ENCODE data around the gene CCDC141.
"Not testable (repeated sequence)": the region's sequence is repeated elsewhere in the genome, so short reads cannot be mapped to it uniquely, and the experiment has no call there.

Gene CCDC141

DNA sequence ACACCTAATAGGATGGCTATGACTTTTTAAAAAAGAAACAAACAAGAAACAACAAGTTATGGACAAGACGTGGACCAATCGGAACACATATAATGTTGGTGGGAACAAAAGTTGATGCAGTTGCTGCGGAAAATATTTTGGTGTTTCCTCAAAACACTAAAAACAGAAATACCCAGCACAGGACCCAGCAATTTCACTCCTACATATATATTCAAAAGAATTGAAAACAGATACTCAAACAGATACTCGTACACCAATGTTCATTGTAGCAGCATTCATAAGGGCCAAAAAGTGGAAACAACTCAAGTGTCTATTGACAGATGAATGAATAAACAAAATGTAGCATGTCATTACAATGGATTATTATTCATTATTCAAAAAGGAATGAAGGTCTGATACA, 12.1 kb downstream of the CCDC141 start:
- in situ Hi-C loops (cut with HindIII; ENCODE audit: low sequenced_read_pairs): no loop called here

DNA sequence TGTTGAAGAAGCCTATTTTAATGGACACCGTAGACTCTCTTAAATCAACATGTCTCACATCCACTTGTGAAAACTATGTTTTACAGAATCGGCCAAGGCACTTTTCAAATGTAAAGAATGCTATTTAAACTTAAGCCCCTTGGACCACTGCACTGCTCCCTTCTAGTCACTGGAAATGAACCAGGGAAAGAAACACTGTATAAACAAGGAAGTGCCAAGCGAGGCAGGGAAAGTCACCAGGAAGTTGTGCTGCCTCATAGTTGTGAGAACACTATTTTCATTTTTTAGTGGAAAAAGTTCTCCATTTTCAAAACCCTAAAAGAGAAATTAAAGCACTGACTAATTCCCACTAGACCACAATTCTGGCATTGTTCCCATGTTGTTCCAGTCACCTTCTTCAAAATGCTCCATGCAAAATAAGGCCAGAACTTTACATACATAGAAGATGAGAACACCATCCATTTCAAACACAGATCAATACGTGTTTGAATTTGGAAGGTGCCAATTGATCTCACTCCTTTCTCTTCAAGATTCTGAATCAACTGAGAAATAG, 13.5 kb downstream of the CCDC141 start:
- in situ Hi-C loops (cut with HindIII; ENCODE audit: low sequenced_read_pairs): no loop called here

DNA sequence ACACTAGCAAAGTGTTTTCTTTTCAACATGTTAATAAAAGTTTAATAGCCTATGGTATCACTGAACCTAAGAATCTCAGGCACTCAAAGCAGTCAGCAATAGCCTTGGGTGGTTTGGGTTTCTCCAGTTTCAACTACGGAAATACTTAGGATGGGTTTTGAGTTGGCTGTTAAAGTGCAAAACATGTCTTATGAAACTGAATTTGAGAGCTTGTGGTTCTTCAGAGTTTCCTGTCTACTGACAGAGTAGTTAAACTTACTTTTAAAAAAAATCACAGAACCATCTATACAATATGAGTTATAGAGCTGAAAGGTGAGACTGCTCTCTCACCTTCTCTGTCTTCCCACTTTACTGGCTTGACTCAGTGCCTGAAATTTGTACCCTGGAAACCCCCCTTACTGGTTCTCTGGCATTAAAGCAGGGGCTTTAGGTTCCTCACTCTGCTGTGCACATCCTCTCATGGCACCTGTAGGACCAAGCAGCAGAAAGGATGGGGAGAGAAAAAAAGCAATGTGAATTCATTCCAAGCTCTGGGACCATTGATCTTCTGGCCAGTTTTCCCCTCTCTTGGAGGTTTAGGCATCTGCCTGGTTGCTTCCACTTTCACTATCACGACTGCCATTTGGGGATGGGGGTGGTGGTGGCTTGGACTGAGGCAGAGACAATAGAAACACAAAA, 18.1 kb downstream of the CCDC141 start:
- in situ Hi-C loops (cut with HindIII; ENCODE audit: low sequenced_read_pairs): no loop called here

DNA sequence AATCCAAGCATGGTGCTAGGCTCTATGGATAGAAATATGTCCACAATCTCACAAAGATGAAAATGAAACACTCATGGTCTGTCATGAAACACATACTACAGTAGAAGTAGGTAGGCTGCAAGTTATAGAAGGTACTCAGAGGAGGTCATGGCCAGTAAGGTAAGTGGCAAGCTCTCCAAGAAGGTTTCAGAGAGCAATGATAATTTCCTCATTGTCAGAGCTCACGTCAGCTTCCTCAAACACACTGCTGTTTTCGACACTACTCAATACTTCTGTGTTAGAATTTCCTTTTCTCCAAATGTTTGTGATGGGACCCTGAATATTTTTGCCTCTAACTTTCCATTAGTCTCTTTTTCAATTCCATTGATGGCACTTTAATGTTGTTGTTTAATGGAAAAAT, 25.5 kb downstream of the CCDC141 start:
- in situ Hi-C loops (cut with HindIII; ENCODE audit: low sequenced_read_pairs): no loop called here

DNA sequence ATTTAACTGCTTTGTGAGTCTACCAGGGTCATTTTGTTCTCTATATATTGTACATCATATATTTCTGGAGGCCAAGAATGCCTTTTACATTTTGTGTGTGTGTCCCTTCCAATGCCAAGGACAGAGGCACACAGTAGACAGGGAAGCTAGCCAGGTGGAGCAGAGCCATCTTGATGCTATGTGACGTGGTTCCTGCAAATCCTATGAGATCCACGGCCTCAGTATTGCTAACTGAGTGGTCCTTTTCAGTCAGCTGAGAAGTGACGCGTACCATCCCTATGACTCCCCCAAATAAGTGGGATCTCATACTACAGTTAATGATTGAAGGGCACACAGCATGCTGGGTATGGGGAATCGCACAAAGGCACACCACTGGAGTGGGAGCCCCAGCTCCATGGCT, 27.3 kb downstream of the CCDC141 start:
- in situ Hi-C loops (cut with HindIII; ENCODE audit: low sequenced_read_pairs): no loop called here

DNA sequence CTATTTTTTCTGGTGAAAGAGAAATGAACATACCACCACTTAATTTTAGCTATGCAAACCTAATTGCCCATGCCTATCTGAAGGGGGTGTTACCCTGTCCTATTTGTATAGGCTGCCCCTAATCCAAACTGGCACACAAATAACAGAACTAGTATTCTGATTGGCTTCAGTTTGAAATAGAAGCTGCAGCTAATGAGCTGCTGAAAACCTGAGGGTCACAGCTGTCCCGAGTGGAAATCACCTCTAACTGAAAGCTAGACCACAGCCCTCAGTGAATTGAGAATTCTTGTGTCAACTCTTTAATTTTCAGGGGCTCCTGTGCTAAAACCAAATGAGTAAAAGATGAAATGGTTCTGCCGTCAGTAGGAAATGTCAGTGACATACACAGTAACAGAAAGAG, 28.7 kb downstream of the CCDC141 start:
- in situ Hi-C loops (cut with HindIII; ENCODE audit: low sequenced_read_pairs): no loop called here

DNA sequence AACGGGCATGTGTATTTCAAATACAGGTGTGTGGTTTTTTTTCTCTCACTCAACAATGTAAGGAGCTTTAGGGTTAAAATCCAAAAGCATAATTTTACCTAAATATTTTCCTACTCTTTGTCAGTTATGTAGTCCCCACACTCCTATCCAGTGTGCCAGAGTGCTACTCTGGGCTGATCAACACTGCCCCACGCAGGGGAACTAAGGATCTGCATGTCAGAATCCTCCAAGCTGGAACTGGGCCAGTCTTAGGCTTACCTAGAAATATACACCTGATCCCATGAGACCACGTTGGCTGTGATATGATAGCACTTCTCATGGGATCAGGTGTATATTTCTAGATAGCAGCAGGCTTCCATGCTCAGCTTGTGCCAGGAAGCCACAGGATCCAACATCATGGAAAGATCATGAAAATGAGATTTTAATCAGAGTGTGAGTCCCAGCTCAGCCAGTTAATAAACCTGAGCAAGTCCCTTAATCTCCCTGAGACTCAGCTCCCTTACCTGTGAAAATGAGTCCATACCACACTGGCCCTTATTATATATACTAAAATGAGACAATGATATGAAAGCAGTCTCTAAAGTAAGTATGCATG, 29.7 kb downstream of the CCDC141 start:
- in situ Hi-C loops (cut with HindIII; ENCODE audit: low sequenced_read_pairs): no loop called here

DNA sequence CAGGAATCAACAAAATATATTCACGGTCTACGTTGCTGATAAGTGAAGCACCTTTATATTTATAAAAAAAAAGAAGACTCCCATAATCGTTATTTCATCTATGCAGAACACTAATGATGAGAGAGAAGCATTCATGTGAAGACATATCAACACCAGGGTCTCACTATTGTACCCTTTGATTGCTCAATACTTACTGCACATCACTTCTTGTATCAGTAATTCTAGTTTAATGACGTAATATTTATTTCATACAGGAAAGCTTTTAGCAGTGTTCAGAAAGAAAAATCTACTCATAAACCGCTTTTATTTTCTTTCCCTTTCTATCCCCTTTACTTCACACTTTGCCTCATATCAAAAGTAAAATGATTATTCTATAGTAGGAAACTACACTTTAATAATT, 30.7 kb downstream of the CCDC141 start:
- in situ Hi-C loops (cut with HindIII; ENCODE audit: low sequenced_read_pairs): no loop called here

DNA sequence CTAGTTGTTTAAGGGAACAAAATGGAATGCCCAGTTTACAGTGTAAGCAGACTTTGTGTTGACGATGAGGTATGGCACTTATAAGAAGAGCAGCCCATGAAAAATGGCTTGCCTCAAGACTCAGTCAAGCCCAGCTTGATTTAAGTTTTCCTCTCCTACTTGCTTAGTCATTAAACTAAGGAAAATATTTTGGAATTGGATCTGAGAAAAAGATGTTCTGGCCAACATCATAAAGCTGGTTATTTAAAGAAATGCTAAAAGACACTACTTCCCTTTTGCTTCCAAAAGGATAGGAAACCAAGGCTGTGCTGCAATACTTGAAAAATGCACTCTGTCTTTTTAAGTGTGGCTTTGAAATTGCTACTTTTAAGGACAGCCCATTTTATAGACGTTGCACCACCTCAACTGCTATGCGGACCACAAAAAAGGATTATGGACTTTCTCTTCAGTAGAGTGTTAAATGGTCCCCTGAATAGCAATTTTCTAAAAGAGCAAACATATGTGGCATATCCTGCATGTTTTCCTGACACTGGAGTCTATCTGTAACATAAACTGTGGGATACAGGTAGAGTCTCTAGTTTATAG, 32.1 kb downstream of the CCDC141 start:
- in situ Hi-C loops (cut with HindIII; ENCODE audit: low sequenced_read_pairs): no loop called here

DNA sequence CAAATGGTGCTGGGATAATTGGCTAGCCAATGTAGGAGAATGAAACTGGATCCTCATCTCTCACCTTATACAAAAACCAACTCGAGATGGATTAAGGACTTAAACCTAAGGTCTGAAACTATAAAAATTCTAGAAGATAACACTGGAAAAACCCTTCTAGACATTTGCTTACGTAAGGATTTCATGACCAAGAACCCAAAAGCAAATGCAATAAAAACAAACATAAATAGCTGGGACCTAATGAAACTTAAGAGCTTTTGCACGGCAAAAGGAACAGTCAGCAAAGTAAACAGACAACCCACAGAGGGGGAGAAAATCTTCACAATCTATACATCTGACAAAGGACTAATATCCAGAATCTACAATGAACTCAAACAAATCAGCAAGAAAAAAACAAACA, 35.7 kb downstream of the CCDC141 start:
- in situ Hi-C loops (cut with HindIII; ENCODE audit: low sequenced_read_pairs): not testable (repeated sequence)

DNA sequence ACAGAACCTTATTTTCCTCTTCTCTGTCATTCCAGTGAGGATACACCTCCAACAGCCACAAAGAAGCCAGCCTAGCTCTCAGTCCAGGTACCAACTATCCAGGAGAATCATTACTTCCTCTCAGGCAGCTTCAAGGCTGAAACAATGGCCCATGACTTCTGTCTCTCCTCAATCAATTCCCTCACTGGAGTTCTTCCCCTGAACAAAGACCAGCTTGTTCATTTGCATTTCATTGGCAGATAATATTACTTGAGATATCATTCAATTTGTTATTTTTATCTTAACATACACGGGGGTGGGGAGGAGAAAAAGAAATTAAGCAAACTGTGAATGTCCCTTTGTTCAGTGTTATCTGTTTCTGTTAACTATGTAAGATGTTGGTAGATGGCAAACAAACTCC, 44.0 kb downstream of the CCDC141 start:
- in situ Hi-C loops (cut with HindIII; ENCODE audit: low sequenced_read_pairs): no loop called here

DNA sequence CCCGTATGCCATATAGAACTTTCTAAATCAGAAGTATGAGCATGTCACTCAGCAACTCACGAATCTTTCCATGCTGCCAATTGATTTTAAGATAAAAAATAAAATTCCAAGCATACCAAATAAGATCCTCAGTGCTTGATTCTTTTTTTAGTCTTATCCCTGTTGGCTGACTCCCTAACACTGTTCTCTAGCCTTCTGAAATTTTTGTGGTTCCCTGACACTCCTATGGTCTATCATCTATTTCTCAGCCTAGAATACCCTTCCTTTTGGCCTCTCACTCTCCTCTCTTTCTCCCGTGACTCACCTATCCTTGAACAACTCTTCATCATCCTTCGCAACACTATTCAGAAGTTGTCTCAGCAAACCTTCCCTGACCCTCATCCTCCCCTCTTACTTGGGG, 50.5 kb downstream of the CCDC141 start:
- in situ Hi-C loops (cut with HindIII; ENCODE audit: low sequenced_read_pairs): no loop called here

DNA sequence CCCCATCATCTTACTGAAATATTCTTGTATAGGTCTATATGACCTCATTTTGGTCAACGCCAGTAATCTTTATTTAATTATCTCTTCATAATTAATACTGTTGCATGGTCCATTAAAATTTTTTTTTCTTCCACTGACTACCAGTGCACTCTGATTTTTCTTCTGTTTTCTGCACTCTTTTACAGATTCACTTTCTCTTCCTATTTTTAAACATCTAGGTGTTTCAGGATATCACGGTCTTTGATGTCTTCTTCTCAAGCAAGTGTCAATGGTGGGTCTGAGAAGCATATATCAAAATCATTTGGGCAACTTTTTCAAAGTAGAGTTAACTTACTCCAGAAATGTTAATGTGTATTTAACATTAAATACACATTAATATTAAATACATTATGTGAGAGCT, 51.4 kb downstream of the CCDC141 start:
- in situ Hi-C loops (cut with HindIII; ENCODE audit: low sequenced_read_pairs): no loop called here

DNA sequence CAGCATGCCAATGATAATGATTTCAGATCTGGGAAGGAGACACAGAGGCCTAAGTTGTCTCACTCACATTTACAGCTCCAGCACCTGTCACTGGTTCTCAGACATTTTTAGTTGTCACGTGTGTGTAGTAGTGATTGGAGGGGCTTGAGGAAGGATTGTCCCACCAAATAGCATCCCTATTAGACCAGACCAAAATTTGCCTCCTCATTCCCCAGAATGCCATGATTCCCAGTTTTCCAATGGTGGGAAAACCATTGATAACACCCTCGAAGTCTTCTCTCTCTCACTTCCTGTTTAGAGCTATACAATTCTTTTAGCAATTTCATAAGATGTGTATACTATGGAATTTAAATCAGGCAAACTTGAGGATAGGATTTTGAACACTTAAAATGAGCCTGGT, 52.5 kb downstream of the CCDC141 start:
- in situ Hi-C loops (cut with HindIII; ENCODE audit: low sequenced_read_pairs): no loop called here

DNA sequence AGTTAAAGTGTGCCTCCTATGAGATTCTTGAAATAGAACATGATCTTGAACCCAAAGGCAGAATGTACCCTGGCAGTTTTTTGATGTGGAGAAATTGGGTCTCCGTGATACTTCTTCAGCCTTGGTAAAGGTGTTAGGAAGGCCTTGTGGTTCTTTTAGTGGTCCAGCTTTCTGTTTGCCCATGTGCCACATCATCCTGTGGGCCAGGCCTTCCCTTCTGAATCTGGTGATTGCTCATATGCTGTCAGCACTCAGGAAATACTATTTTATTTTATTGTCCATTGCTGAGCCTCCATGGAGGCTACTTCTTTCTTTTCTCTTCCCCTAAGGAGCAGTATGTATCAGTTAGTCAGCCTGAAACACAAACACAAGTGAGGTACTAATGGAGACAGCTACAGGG, 52.9 kb downstream of the CCDC141 start:
- in situ Hi-C loops (cut with HindIII; ENCODE audit: low sequenced_read_pairs): no loop called here

DNA sequence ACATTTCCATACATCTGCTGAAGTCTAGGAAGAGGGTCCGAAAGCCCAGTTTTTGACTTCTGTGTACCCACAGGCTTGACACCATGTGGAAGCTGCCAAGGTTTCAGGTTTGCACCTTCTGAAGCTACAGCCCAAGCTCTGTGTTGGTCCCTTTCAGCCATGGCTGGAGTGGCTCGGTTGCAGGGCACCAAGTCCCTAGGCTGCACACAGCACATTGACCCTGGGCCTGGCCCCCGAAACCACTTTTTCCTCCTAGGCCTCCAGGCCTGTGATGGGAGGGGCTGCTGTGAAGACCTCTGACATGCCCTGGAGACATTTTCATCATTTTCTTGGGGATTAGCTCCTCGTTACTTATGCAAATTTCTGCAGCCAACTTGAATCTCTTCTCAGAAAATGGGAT, 55.7 kb downstream of the CCDC141 start:
- in situ Hi-C loops (cut with HindIII; ENCODE audit: low sequenced_read_pairs): no loop called here

DNA sequence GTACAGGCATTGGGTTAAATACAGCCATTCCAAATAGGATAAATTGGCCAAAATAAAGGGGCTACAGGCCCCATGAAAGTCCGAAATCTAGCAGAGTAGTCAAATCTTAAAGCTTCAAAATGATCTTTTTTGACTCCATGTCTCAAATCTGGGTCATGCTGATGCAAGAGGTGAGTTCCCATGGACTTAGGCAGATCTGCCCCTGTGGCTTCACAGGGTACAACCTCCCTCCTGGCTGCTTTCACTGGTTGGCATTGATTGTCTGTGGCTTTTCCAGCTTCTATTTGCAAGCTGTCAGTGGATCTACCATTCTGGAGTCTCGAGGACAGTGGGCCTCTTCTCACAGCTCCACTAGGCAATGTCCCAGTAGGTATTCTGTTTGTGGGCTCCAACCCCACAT, 56.1 kb downstream of the CCDC141 start:
- in situ Hi-C loops (cut with HindIII; ENCODE audit: low sequenced_read_pairs): no loop called here

DNA sequence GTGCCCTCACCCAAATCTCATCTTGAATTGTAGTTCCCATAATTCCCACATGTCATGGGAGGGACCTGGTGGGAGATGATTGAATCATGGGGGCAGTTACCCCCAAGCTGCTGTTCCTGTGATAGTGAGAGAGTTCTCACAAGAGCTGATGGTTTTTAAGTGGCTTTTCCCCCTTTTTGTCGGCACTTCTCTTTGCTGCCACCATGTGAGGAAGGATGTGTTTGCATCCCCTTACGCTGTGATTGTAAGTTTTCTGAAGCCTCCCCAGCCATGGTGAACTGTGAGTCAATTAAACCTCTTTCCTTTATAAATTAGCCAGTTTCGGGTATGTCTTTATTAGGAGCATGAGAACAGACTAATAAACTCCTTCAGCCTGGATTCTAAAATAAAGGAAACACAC, 57.2 kb downstream of the CCDC141 start:
- in situ Hi-C loops (cut with HindIII; ENCODE audit: low sequenced_read_pairs): not testable (repeated sequence)

DNA sequence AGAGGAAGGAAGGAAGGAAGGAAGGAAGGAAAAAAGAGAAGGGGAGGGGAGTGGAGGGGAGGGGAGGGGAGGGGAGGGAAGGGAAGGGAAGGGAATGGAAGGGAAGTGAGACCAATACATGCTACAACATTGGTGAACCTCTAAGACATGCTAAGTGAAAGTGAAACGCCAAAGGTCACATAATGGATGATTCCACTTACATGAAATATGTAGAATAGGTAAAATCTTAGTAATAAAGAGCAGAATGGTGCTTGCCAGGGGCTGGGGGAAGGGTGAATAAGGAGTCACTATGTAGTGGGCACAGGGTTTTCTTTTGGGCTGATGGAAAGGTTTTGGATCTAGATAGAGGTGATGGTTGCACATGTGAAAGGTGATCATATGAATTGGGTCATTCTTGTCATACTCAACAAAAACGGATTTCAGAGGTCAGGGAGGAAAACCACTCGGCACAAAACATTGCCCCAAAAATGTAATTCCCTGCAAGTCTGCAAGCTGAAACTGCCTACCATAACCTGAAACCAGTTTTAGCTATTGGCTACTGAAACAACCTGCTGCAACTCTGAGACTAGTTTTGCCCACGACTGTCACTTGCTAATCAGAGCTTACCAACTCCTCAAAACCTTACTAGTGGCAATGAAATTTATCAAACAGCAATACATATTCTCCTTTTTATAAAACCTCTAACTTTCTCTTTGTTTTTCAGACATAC, 59.2 kb downstream of the CCDC141 start:
- in situ Hi-C loops (cut with HindIII; ENCODE audit: low sequenced_read_pairs): no loop called here

DNA sequence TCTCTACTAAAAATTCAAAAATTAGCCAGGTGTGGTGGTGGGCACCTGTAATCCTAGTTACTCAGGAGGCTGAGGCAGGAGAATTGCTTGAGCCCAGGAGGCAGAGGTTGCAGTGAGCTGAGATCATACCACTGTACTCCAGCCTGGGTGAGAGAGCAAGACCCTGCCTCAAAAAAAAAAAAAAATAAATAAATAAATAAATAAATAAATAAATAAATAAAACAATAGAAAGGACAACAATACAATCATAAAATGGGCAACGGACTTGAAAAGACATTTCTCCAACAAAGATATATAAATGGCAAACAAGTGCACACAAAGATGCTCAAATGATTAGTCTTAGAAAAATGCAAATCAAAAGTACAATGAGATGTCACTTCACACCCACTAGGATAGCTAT, 60.5 kb downstream of the CCDC141 start:
- in situ Hi-C loops (cut with HindIII; ENCODE audit: low sequenced_read_pairs): not testable (repeated sequence)

DNA sequence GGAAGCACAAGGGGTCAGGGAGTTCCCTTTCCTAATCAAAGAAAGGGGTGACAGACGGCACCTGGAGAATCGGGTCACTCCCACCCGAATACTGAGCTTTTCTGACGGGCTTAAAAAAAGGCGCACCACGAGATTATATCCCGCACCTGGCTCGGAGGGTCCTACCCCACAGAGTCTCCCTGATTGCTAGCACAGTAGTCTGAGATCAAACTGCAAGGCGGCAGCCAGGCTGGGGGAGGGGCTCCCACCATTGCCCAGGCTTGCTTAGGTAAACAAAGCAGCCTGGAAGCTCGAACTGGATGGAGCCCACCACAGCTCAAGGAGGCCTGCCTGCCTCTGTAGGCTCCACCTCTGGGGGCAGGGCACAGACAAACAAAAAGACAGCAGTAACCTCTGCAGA, 67.3 kb downstream of the CCDC141 start:
- in situ Hi-C loops (cut with HindIII; ENCODE audit: low sequenced_read_pairs): not testable (repeated sequence)

DNA sequence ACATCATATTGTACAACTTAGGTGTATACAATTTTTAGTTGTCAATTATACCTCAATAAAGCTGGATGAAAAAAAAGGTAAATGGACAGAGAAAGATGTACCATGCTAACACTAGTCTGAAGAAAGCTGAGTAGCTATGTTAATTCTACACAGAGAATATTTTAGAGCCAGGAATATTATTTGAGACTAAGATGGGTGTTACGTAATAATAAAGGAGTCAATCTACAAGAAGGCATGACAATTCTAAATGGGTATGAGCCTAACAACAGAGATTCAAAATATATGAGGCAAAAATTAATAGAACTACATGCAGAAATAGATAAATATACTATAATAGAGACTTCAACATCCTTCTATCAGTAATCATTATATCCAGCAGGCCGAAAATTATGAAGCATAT, 69.1 kb downstream of the CCDC141 start:
- in situ Hi-C loops (cut with HindIII; ENCODE audit: low sequenced_read_pairs): no loop called here
